ENCODE data around the gene VIM. TPM values are rescaled to one million over a fixed set of nuclear protein-coding genes. Genes with fewer than 3 reads are reported as not detected.

Gene VIM
- total RNA-seq, 6 donors from 2014 or later: 999 to 2,711 (median 1,731) TPM

- Histone ChIP-seq H3K36me3 (no peaks in the 10 kb centered on the region), H3K27me3 (no peaks in the 10 kb centered on the region), H3K9me3 (peaks cover 4 to 11% (median 8%) of the 10 kb centered on the region in 4 donors), H3K4me1 (no peaks in the 10 kb centered on the region), H3K4me3 (no peak overlapping the region), H3K27ac (no peak overlapping the region)
- ATAC-seq (ENCODE audit: low FRiP score in 2 of 2) (peak in 1 of 2 donors; percentile 66), DNase-seq (no peak)
- TF ChIP-seq EP300 (IDR thresholded peaks at IDR 0.05) (no peak), CTCF (IDR thresholded peaks at IDR 0.05) (no peak), POLR2A (IDR thresholded peaks at IDR 0.05) (no peak), POLR2AphosphoS5 (IDR thresholded peaks at IDR 0.05) (no peak)
- WGBS, 2 donors: 65 to 66% methylated on average over 10 of the region's 10 CpGs
Observed at GRCh38 chr10:17286562-17287550, 58.8 kb downstream of the VIM start.

Other genes with a start within 250 kb of the VIM start
- gene CUBN, start 98.4 kb upstream of the VIM start, total RNA-seq: 1 to 10 TPM; 1.0 to 9.4 (median 5.3) TPM
- gene TRDMT1, start 26.6 kb upstream of the VIM start, total RNA-seq: 10 to 100 TPM in 2 of 6 donors, 1 to 10 TPM in 4; 5.8 to 22.0 (median 7.4) TPM
- 10 to 100 TPM in 1 of 6 donors, 1 to 10 TPM in 5; 5.5 to 12.6 (median 7.0) TPM for gene ST8SIA6, start 226.4 kb downstream of the VIM start, total RNA-seq

All from upper lobe of left lung (tissue), 6 donors.